GM18870 (cell line): ENCODE results near the gene RASAL1.

Experiments used
- ATAC-seq: cut with Tn5 transposase; IDR thresholded peaks from one replicate; pipeline ENCODE4 v1.9.1; 2021; ENCODE audit warnings: moderate library complexity; ENCODE audit not compliant: unreplicated experiment

Gene RASAL1

GRCh38 chr12:113162102-113163029 is 26.8 kb upstream of the RASAL1 start:
- no peak for ATAC-seq

GRCh38 chr12:113161415-113162016 is 26.0 kb upstream of the RASAL1 start:
- ATAC-seq, result no peak

DNA sequence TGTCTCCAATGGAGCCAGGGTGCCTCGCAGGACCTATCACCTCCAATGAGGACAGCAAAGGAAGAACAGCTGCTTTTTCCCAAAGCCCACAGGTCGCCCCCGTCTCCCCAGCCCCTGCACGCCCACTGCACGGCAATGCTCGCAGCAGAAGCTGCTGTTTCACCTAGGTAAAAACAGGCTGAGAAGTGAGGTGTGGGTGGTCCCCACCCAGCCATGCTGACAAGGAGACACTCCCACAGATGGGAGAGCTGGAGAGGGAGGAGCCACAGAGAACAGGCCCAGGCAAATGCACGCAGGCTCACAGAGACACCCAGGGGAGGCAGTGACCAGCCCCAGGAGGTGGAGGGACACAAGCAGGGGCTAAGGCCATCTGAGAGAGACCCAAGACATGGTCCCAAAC is 24.4 kb upstream of the RASAL1 start:
- no peak for ATAC-seq

DNA sequence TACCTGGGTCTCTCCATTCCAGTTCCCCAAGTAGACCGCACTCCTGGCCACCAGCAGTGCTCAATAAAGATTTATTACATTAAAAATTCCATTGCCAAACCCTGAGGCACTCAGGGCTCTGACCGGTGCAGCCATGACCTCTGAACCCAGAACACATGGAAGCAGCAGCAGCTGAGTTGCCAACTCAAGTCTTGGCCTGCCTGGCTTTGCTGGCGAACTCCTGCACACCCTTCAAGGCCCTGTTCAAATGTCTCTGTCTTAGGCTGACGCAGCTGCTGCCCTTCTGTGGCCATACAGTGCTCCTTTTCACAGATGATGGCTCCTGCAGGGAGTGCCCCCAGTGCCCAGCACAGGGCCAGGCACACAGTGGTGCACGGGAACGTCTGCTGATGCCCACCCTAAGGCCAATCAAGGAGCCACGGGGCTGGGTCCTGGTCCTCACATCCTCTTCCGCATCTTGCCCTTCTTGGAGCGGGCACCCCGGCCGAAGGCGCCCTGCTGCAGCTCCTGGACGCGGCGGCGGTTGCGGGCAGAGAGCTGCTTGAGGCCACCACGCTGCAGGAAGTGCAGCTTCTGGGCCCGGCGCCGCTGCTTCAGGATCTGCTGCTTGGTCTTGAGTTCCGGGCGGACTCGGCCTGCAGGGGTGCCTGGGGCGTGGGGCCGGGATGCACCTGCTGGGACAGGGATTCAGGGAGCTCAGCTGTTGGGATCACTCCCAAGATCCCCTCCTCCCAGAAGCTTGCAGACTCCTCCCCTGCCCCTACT is 23.1 kb upstream of the RASAL1 start:
- ATAC-seq, result no peak

DNA sequence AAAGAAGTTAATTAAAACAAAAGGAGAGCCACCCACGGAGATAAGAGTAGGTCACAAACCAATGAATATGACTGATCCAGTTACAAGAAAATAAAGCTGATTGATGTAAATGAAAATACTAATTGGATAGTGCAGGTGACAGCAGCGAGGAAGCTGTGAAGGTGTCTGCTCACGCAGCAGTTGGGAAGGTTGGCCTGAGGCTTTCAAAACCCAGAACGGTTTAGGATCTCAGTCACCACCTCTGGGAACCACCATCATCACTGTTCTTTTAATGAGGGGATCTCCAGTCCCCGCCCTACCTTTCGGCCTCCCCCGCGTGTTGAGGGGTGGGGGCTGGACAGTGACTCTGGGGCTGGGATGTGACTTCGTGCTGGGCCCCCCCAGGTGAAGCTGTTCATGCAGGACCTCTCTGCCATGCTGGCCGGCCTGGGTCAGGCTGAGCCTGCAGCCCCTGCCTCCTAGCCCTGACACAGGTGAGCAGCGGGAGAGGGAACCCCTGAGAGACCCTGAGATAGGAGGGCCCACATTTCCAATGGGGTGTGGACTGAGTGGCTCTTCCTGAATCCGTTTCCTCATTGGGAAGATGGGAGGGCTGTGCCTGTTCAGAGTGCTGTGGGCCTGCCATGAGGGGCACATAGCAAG is 21.8 kb upstream of the RASAL1 start:
- ATAC-seq, result no peak

DNA sequence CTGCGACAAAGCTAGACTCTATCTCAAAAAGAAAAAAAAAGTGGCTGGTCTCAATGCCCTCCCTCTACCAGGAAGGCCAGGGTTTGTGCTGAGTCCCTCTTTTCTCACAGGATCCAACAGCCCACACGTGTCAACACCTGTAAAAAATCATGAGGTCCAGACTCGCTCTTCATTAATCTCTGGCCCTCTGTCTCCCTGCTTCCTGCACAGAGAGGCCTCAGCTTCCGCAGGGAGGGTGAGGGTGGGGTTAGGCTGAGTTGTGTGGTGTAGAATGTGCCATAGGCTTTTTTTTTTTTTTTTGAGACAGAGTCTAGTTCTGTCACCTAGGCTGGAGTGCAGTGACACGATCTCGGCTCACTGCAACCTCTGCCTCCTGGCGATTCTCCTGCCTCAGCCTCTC is 20.1 kb upstream of the RASAL1 start:
- ATAC-seq, result no peak

- ATAC-seq, result no peak
Measured at GRCh38 chr12:113155060-113155459, 19.5 kb upstream of the RASAL1 start.

- ATAC-seq, result no peak
Measured at GRCh38 chr12:113154351-113154973, 18.9 kb upstream of the RASAL1 start.

DNA sequence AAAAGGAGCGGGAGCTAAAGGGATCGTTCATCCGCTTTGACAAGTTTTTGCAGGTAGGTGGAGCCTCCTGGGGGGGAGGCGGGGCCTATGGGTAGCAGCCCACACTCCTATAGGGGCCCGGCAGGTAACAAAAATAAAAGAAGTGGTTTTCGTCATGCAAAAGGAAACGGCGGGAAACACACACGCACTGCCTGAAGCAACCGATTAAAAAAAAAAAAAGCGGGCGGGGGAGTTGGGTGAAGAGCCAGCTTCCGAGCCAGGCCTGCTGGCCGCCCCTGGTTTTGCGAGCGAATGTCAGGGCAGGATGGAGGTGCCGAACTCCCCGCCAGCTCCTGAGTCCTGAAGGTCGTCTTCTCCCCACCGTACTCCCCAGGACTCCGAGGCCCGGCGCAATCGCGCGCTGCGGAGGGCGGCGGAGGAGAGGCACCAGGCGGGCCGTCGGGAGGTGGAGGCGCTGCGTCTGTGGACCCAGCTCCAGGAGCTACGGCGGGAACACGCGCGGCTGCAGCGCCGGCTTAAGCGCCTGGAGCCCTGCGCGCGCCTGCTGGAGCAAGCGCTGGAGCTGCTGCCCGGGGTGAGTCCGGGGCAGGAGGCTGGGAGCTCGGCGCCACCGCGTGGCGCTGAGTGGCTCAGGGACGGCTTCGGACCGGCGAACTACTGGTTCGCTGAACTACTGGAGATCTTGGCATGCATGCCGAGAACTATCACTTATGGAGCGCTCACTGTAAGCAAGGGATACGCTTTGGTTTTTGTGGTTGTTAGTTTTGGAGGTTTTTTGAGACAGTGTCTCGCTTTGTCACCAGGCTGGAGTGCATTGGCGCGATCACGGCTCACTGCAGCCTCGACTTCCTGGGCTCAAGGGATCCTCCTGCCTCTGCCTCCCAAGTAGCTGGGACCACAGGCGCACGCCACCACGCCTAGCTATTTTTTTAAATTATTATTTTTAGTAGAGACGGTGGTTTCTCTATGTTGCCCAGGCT is 17.6 kb upstream of the RASAL1 start:
- ATAC-seq, result no peak

GRCh38 chr12:113152196-113152834 is 16.8 kb upstream of the RASAL1 start:
- no peak for ATAC-seq

DNA sequence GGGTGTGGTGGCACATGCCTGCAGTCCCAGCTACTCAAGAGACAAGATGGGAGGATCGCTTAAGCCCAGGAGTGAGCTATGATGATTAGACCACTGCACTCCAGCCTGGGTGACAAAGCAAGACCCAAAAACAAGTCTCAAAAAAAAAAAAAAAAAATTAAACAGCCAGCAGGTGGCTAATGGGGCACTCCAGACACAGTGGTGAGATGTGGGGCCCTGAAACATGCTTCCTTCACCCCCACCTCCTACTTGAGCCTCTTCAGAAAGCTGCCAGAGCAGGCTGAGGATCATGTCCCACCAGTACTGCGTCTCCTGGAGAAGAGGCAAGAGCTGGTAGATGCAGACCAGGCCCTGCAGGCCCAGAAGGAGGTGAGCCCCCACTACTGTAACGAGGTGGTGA is 16.1 kb upstream of the RASAL1 start:
- no peak for ATAC-seq

GRCh38 chr12:113149361-113150150 is 14.0 kb upstream of the RASAL1 start, which contains the start of gene CFAP73:
CFAP73 (plus strand) TSS chr12:113149724; CDS start chr12:113149858, 134 bp downstream.
- ATAC-seq, result no peak

- no peak for ATAC-seq
Measured at GRCh38 chr12:113146999-113147398, 11.4 kb upstream of the RASAL1 start.

DNA sequence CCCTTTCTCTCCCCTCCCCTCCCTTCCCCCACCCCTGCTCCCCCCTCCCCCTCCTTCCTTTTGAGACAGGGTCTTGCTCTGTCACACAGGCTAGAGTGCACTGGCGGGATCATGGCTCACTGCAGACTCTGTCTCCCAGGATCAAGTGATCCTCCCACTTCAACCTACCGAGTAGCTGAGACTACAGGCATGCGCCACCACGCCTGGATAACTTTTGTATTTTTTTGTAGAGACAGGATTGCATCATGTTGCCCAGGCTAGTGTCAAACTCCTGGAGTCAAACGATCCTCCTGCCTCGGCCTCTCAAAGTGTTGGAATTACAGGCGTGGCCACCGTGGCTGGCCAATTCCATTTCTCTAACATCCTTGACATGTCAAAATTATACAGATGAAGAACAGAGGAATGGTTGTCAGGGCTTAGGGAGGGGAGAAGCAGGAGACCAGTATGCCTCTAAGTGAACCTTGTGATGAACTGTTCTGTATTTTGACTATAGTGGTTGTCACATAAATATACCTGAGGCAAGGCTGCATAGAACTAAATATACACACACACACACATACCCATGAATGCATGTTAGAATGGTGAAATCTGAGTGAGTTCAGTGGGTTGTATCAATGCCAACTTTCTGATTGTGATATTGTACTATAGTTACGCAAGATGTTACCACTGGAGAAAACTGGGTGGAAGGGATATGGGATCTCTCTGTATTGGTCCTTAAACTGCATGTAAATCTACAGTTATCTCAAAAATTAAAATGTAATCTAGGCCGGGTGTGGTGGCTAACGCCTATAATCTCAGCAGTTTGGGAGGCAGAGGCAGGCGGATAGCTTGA is 10.4 kb upstream of the RASAL1 start:
- ATAC-seq, result no peak

GRCh38 chr12:113144806-113145205 is 9.2 kb upstream of the RASAL1 start:
- no peak for ATAC-seq

- ATAC-seq, result no peak
Measured at GRCh38 chr12:113143959-113144358, 8.4 kb upstream of the RASAL1 start.

DNA sequence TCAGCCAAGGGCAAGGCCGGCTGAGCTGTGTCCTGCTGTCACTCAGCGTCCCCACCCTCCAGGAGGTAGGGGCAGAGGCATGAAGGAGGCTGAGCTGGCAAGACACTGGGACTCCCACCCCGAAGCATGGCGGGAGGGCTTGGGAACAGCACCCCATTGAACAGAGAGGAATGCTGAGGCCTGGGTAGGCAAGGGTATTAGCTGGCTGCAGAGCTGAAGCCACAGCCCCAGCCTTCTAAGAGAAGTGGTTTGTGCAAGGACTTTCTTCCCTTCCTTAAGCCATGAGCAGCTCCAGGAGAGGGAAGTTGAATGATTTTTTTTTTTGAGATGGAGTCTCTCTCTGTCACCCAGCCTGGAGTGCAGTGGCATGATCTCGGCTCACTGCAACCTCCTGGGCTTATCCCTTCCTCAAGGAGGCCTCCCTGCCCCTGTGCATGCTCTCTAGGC is 7.3 kb upstream of the RASAL1 start:
- no peak for ATAC-seq
